Mucosa of descending colon (tissue), 3 donors: ENCODE data around the gene GFOD1. TPM values are rescaled to one million over a fixed set of nuclear protein-coding genes. Genes with fewer than 3 reads are reported as not detected.

ENCODE experiments used
- ATAC-seq: fragments of 200-7000 bp; cut with Tn5 transposase; one replicate; pipeline ENCODE4 v1.9.1; 2020; ENCODE audit warnings: mild to moderate bottlenecking, moderate library complexity
- DNase-seq, 3 donors: peaks; one replicate each; pipeline ENCODE4 v3.0.0-alpha.2; 2020
- H3K36me3 ChIP-seq: fragments of 200-600 bp; one replicate; pipeline ENCODE4 v1.8.0; 2021; ENCODE audit warnings: low read depth, mild to moderate bottlenecking
- H3K4me1 ChIP-seq: fragments of 200-600 bp; one replicate; pipeline ENCODE4 v1.8.0; 2021; ENCODE audit warnings: low read depth, mild to moderate bottlenecking
- H3K4me3 ChIP-seq: fragments of 200-600 bp; one replicate; pipeline ENCODE4 v1.8.0; 2021; ENCODE audit warnings: mild to moderate bottlenecking
- H3K9me3 ChIP-seq: fragments of 200-600 bp; one replicate; pipeline ENCODE4 v1.8.0; 2021; ENCODE audit warnings: mild to moderate bottlenecking
- intact Hi-C, 2 donors: fragments of 100-400 bp; cut with DNase I in 1 of 2; cut with micrococcal nuclease in 1 of 2; formaldehyde crosslinking; loops; one replicate each; pipeline versions ENCODE4 v1.11.0 to v1.11.1; 2022; cut with DNase I, micrococcal nuclease
- total RNA-seq, 3 donors: library from RNA; stranded (reverse); fragmentation: NEBNext Ultra II Directional in 2 of 3; extraction: Animal tissue kit (Norgen Biotek cat#: 25700) in 2 of 3; gene quantifications; one replicate each; pipeline versions ENCODE4 v1.2.1 to v1.2.4, GENCODE V29; 2021 to 2023
- TF ChIP-seq, protein P1 (sequence below): fragments of 200-600 bp; IDR thresholded peaks from one replicate; pipeline ENCODE4 v1.8.0; 2022; ENCODE audit warnings: antibody characterized with exemption, mild to moderate bottlenecking
- donor health status: DM: no; HTN: no; CAD: no; lungs with moderate emphysema.
- donor health status: DM: no; HTN: no; CAD: no.
- donor health status: DM: no; HTN: yes; CAD: no.

Gene GFOD1
- total RNA-seq, 3 donors from 2014 or later, result 10.4 to 22.4 (median 13.2) TPM

DNA sequence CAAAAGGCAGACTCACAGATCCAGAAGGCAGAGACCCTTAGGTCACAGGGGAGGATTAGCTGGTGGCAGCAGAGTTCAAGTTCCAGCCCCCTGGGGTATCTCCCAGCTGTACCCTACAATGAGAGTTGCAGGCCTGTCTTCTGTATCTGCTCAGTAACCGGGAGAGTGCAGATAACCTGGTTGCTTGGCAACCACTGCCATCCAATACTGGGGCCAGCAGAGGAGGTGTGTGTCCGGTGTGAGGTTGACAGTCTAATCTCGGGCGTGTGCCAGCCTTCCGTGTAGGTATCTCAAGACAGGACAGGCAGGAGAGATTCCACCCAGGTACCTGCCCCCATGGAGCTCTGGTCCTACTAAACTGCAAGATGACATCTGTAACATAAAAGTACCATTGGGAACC, 102.4 kb downstream of the GFOD1 start:
- Histone ChIP-seq H3K4me3 (no peak overlapping the region), H3K36me3 (no peaks in the 10 kb centered on the region), H3K9me3 (no peaks in the 10 kb centered on the region), H3K4me1 (peaks cover 21% of the 10 kb centered on the region)
- DNase-seq (peak in 1 of 3 donors; percentile 27), ATAC-seq (peak; percentile 55)
- TF ChIP-seq, protein P1, sequence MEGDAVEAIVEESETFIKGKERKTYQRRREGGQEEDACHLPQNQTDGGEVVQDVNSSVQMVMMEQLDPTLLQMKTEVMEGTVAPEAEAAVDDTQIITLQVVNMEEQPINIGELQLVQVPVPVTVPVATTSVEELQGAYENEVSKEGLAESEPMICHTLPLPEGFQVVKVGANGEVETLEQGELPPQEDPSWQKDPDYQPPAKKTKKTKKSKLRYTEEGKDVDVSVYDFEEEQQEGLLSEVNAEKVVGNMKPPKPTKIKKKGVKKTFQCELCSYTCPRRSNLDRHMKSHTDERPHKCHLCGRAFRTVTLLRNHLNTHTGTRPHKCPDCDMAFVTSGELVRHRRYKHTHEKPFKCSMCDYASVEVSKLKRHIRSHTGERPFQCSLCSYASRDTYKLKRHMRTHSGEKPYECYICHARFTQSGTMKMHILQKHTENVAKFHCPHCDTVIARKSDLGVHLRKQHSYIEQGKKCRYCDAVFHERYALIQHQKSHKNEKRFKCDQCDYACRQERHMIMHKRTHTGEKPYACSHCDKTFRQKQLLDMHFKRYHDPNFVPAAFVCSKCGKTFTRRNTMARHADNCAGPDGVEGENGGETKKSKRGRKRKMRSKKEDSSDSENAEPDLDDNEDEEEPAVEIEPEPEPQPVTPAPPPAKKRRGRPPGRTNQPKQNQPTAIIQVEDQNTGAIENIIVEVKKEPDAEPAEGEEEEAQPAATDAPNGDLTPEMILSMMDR, result no peak
- intact Hi-C loops, result no loop called here

DNA sequence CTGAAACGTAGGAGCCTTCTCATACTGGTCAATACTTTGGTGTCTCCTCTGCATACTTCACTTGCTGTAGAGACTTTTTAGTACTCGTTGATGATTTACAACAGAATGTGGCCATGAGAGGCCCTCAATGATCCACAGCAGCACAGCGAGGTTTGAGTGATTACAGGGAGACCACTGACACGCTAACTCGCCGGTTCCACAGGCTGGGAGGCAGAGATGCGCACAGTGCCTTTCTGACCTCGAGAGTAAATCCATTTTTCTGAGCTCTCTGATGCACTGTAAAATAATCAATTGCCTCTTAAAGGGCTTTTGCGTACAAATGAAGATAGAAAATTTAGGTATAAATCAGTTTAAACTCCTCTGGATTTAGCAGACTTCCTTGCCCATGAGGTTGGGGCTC, 102.9 kb downstream of the GFOD1 start:
- Histone ChIP-seq H3K9me3 (no peaks in the 10 kb centered on the region), H3K36me3 (no peaks in the 10 kb centered on the region), H3K4me3 (no peak overlapping the region), H3K4me1 (peaks cover 21% of the 10 kb centered on the region)
- DNase-seq, result no peak
- TF ChIP-seq, protein P1, result no peak
- ATAC-seq, result no peak
- intact Hi-C loops, result no loop called here

DNA sequence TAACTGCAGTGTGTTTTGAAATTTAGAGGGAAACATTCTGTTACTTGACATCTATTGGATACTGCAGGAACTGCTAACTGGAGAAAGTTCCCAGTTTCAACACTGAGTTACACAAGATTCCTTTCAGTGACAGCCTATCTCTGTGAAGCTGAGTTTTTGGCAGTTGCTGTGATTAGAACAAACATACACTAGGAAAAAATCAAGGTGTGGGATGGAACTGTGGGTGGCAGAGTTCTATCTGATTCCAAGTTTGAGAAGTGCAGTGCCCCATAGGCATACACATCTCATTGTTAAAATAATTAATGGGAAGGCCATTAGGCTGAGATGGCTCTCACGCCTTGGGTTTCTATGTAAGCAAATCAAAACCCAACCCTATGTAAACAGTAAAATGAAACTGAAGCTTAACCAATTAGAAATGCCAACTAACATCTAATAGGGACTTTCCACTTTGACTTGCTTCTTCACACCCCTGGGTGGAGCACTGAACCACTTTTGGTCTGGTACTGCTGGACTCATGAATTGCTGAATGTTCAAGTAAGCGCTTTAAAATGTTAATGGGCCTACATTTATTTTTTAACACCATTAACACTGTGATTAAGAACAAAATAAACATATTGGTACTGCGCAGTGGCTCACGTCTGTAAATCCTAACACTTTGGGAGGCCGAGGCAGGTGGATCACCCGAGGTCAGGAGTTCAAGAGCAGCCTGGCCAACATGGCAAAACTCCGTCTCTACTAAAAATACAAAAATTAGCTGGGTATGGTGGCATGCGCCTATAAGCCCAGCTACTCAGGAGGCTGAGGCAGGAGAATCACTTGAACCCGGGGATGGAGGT, 103.9 kb downstream of the GFOD1 start:
- Histone ChIP-seq H3K36me3 (no peaks in the 10 kb centered on the region), H3K4me3 (no peak overlapping the region), H3K4me1 (peaks cover 25% of the 10 kb centered on the region), H3K9me3 (no peaks in the 10 kb centered on the region)
- peak in 1 of 3 donors; percentile 49 for DNase-seq
- TF ChIP-seq, protein P1, result no peak
- intact Hi-C loops, result no loop called here
- peak; percentile 55 for ATAC-seq

DNA sequence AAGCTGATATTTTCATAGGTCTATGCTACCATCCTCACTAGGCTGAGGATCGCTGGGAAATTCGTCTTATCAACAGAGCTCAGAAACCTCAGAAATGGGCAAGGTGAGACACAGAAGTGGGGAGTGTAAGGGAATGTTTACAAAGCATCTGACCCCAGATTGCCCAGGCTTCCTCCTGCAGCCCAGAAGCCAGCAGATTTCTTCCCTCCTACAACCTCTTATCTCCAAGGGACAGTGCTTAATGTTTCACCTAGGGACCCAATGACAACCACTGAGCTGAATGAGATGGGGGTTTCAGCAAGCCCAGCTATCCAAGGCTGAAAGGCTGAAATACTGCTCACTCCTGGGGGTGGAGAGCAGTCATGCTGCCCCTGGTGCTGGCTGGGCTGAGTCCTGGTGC, 106.6 kb downstream of the GFOD1 start:
- TF ChIP-seq, protein P1, result no peak
- ATAC-seq (no peak), DNase-seq (no peak)
- Histone ChIP-seq H3K36me3 (no peaks in the 10 kb centered on the region), H3K9me3 (no peaks in the 10 kb centered on the region), H3K4me1 (peaks cover 26% of the 10 kb centered on the region), H3K4me3 (no peak overlapping the region)
- intact Hi-C loops, result no loop called here

DNA sequence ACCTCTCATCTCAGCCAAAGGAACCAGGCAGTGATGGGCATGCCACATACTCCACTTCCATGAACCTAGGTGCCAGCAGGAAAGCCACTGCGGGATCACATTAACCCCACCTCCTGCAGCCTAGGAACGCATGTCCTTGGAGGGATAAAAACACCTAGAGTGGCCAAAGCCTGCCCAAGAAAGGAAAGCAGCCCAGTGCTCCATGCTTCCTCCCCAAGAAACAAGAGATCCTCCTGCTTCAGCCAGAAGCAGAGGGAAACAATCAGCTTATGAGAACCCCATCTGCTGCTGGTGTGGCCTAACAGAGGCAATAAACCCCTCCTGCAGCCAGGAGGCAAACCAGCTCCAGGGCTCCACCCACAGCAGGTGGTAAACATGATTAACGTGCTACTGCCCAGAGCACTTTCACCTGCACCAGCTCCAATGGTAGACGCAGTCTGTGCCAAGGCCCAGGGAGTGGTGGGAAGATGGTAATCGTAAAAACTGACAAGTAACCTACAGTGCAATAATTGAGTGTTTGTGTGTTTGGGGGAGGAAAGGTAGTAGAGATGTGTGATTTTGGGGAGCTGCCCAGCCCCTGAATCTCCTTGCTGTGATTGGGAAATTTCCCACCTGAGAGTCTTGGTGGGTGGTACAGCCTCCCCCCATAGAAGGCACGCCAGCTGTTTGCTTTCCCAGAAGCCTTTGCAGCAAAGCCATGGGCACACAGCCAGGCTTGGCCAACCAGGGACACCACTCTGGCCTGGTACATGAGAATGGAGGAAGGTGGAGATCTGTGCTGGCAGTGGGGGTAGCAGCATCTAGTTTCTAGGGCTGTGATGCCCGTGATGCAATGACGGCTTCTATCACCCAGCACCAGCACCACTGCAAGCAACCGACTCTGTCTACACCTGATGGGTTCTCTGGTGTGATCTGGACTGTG, 108.5 kb downstream of the GFOD1 start:
- Histone ChIP-seq H3K4me1 (peaks cover 25% of the 10 kb centered on the region), H3K4me3 (no peak overlapping the region), H3K36me3 (no peaks in the 10 kb centered on the region), H3K9me3 (no peaks in the 10 kb centered on the region)
- DNase-seq (peak; percentile 85 to 93 (median 87)), ATAC-seq (peak; percentile 97)
- TF ChIP-seq, protein P1, result peak; percentile 9
- intact Hi-C loops, result no loop called here
